ENCODE data around the gene FKBP14. TPM values are rescaled to one million over a fixed set of nuclear protein-coding genes. Genes with fewer than 3 reads are reported as not detected.
"Not testable (repeated sequence)": the region's sequence is repeated elsewhere in the genome, so short reads cannot be mapped to it uniquely, and the experiment has no call there.

The FKBP14 gene
- total RNA-seq, 1 donor from 2014 or later, result 35.9 TPM

- H3K4me1 Mint-ChIP-seq (ENCODE audit: unreplicated experiment), result peaks cover 25% of the 10 kb centered on the region
- peak; percentile 30 for DNase-seq (ENCODE audit: extremely low spot score, unreplicated experiment)
- no peaks in the 10 kb centered on the region for H3K27me3 Mint-ChIP-seq (ENCODE audit: unreplicated experiment)
- peaks cover 28% of the 10 kb centered on the region for H3K36me3 Mint-ChIP-seq (ENCODE audit: unreplicated experiment)
- H3K27ac Mint-ChIP-seq (ENCODE audit: unreplicated experiment), result no peak overlapping the region
- TF ChIP-seq CTCF (IDR thresholded peaks at IDR 0.05), result no peak
- peak overlapping the region; percentile 24 for H3K4me3 Mint-ChIP-seq (ENCODE audit: unreplicated experiment)
- peaks cover 9% of the 10 kb centered on the region for H3K9me3 Mint-ChIP-seq (ENCODE audit: unreplicated experiment)
Measured at GRCh38 chr7:29969738-29970137, 56.8 kb downstream of the FKBP14 start.

GRCh38 chr7:29968683-29969395 is 57.7 kb downstream of the FKBP14 start:
- peaks cover 21% of the 10 kb centered on the region for H3K4me1 Mint-ChIP-seq (ENCODE audit: unreplicated experiment)
- H3K27ac Mint-ChIP-seq (ENCODE audit: unreplicated experiment), result no peak overlapping the region
- peaks cover 9% of the 10 kb centered on the region for H3K9me3 Mint-ChIP-seq (ENCODE audit: unreplicated experiment)
- no peaks in the 10 kb centered on the region for H3K27me3 Mint-ChIP-seq (ENCODE audit: unreplicated experiment)
- peak; percentile 74 for DNase-seq (ENCODE audit: extremely low spot score, unreplicated experiment)
- peaks cover 30% of the 10 kb centered on the region for H3K36me3 Mint-ChIP-seq (ENCODE audit: unreplicated experiment)
- H3K4me3 Mint-ChIP-seq (ENCODE audit: unreplicated experiment), result no peak overlapping the region
- TF ChIP-seq CTCF (IDR thresholded peaks at IDR 0.05), result no peak

- TF ChIP-seq CTCF (IDR thresholded peaks at IDR 0.05), result no peak
- no peak overlapping the region for H3K4me3 Mint-ChIP-seq (ENCODE audit: unreplicated experiment)
- no peak overlapping the region for H3K27ac Mint-ChIP-seq (ENCODE audit: unreplicated experiment)
- no peaks in the 10 kb centered on the region for H3K27me3 Mint-ChIP-seq (ENCODE audit: unreplicated experiment)
- no peak for DNase-seq (ENCODE audit: extremely low spot score, unreplicated experiment)
- H3K4me1 Mint-ChIP-seq (ENCODE audit: unreplicated experiment), result peaks cover 18% of the 10 kb centered on the region
- H3K36me3 Mint-ChIP-seq (ENCODE audit: unreplicated experiment), result peaks cover 31% of the 10 kb centered on the region
- H3K9me3 Mint-ChIP-seq (ENCODE audit: unreplicated experiment), result no peaks in the 10 kb centered on the region
Measured at GRCh38 chr7:29965030-29965429, 61.5 kb downstream of the FKBP14 start.

GRCh38 chr7:29962035-29962434 is 64.5 kb downstream of the FKBP14 start:
- no peak for DNase-seq (ENCODE audit: extremely low spot score, unreplicated experiment)
- no peaks in the 10 kb centered on the region for H3K27me3 Mint-ChIP-seq (ENCODE audit: unreplicated experiment)
- H3K4me1 Mint-ChIP-seq (ENCODE audit: unreplicated experiment), result peaks cover 1% of the 10 kb centered on the region
- no peak overlapping the region for H3K4me3 Mint-ChIP-seq (ENCODE audit: unreplicated experiment)
- no peak overlapping the region for H3K27ac Mint-ChIP-seq (ENCODE audit: unreplicated experiment)
- H3K36me3 Mint-ChIP-seq (ENCODE audit: unreplicated experiment), result peaks cover 35% of the 10 kb centered on the region
- H3K9me3 Mint-ChIP-seq (ENCODE audit: unreplicated experiment), result peaks cover 3% of the 10 kb centered on the region
- no peak for TF ChIP-seq CTCF (IDR thresholded peaks at IDR 0.05)

- not testable (repeated sequence) for H3K27ac Mint-ChIP-seq (ENCODE audit: unreplicated experiment); H3K4me3 Mint-ChIP-seq (ENCODE audit: unreplicated experiment); H3K4me1 Mint-ChIP-seq (ENCODE audit: unreplicated experiment); H3K27me3 Mint-ChIP-seq (ENCODE audit: unreplicated experiment); H3K9me3 Mint-ChIP-seq (ENCODE audit: unreplicated experiment); DNase-seq (ENCODE audit: extremely low spot score, unreplicated experiment)
- peaks cover 32% of the 10 kb centered on the region for H3K36me3 Mint-ChIP-seq (ENCODE audit: unreplicated experiment)
Measured at GRCh38 chr7:29961611-29962010, 64.9 kb downstream of the FKBP14 start.

Other genes starting within 250 kb of the FKBP14 start
- gene WIPF3, start 220.2 kb downstream of the FKBP14 start, total RNA-seq, result not detected in 2 replicates
- gene SCRN1, start 36.9 kb downstream of the FKBP14 start, total RNA-seq, result 104 and 106 TPM in 2 replicates
- 19.5 and 23.1 TPM in 2 replicates for gene PLEKHA8, start 1.7 kb upstream of the FKBP14 start, total RNA-seq
- 19.0 and 19.3 TPM in 2 replicates for gene MTURN, start 108.3 kb upstream of the FKBP14 start, total RNA-seq